Parathyroid adenoma (tissue), 2 donors: ENCODE data around the gene AHSG.

Source experiments
- H2AFZ ChIP-seq: fragments of 300-600 bp; sonication (generic); one replicate; pipeline ENCODE4 v1.7.0; 2017; ENCODE audit warnings: antibody characterized with exemption, mild to moderate bottlenecking
- H3K27ac ChIP-seq: fragments of 300-600 bp; sonication (generic); one replicate; pipeline ENCODE4 v1.7.0; 2017
- H3K27me3 ChIP-seq: fragments of 300-600 bp; sonication (generic); one replicate; pipeline ENCODE4 v1.7.0; 2017; ENCODE audit warnings: low read length; ENCODE audit not compliant: control insufficient read depth, insufficient read depth
- H3K36me3 ChIP-seq: fragments of 300-600 bp; sonication (generic); one replicate; pipeline ENCODE4 v1.7.0; 2017; ENCODE audit warnings: low read length; ENCODE audit not compliant: control insufficient read depth, insufficient read depth
- H3K4me1 ChIP-seq: fragments of 300-600 bp; sonication (generic); one replicate; pipeline ENCODE4 v1.7.0; 2017; ENCODE audit warnings: control low read depth
- H3K4me2 ChIP-seq: fragments of 300-600 bp; sonication (generic); one replicate; pipeline ENCODE4 v1.7.0; 2017; ENCODE audit warnings: low read length
- H3K4me3 ChIP-seq: fragments of 300-600 bp; sonication (generic); one replicate; pipeline ENCODE4 v1.7.0; 2017; ENCODE audit warnings: low read depth, low read length
- H3K79me2 ChIP-seq: fragments of 300-600 bp; sonication (generic); one replicate; pipeline ENCODE4 v1.7.0; 2017; ENCODE audit warnings: control low read depth
- H3K9ac ChIP-seq: fragments of 300-600 bp; sonication (generic); one replicate; pipeline ENCODE4 v1.7.0; 2017; ENCODE audit warnings: mild to moderate bottlenecking
- H3K9me3 ChIP-seq: fragments of 300-600 bp; sonication (generic); one replicate; pipeline ENCODE4 v1.7.0; 2017; ENCODE audit warnings: low read length; ENCODE audit not compliant: control insufficient read depth
- TF ChIP-seq, protein P1 (sequence below): fragments of 300-600 bp; sonication (generic); IDR thresholded peaks from one replicate; pipeline ENCODE4 v1.7.0; 2017; ENCODE audit warnings: antibody characterized with exemption, mild to moderate bottlenecking
- donor health status: primary hyperparathyroidism.

The AHSG gene

DNA sequence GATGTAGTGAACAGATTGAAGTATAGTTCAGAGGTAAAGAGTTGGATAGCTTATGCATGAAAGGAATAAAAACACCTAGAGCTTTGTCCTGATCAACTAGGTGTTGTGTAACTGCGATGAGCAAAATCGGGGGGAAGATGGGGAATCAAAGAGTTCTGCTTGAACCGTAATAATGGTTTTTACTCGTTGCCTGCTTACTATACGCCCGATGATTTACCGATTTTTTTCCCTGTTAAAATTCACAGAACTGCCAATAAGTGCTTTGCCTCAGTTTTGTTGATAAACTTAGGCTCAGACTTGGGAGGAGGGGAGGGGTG lies 43.1 kb upstream of the AHSG start:
- Histone ChIP-seq H2AFZ (peak overlapping the region; percentile 60), H3K27ac (peak overlapping the region; percentile 40), H3K79me2 (peaks cover 17% of the 10 kb centered on the region), H3K27me3 (no peaks in the 10 kb centered on the region), H3K4me1 (peaks cover 11% of the 10 kb centered on the region), H3K36me3 (no peaks in the 10 kb centered on the region), H3K4me2 (peak overlapping the region; percentile 71), H3K9ac (no peak overlapping the region), H3K9me3 (no peaks in the 10 kb centered on the region), H3K4me3 (peak overlapping the region; percentile 97)
- TF ChIP-seq, protein P1, sequence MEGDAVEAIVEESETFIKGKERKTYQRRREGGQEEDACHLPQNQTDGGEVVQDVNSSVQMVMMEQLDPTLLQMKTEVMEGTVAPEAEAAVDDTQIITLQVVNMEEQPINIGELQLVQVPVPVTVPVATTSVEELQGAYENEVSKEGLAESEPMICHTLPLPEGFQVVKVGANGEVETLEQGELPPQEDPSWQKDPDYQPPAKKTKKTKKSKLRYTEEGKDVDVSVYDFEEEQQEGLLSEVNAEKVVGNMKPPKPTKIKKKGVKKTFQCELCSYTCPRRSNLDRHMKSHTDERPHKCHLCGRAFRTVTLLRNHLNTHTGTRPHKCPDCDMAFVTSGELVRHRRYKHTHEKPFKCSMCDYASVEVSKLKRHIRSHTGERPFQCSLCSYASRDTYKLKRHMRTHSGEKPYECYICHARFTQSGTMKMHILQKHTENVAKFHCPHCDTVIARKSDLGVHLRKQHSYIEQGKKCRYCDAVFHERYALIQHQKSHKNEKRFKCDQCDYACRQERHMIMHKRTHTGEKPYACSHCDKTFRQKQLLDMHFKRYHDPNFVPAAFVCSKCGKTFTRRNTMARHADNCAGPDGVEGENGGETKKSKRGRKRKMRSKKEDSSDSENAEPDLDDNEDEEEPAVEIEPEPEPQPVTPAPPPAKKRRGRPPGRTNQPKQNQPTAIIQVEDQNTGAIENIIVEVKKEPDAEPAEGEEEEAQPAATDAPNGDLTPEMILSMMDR = no peak

DNA sequence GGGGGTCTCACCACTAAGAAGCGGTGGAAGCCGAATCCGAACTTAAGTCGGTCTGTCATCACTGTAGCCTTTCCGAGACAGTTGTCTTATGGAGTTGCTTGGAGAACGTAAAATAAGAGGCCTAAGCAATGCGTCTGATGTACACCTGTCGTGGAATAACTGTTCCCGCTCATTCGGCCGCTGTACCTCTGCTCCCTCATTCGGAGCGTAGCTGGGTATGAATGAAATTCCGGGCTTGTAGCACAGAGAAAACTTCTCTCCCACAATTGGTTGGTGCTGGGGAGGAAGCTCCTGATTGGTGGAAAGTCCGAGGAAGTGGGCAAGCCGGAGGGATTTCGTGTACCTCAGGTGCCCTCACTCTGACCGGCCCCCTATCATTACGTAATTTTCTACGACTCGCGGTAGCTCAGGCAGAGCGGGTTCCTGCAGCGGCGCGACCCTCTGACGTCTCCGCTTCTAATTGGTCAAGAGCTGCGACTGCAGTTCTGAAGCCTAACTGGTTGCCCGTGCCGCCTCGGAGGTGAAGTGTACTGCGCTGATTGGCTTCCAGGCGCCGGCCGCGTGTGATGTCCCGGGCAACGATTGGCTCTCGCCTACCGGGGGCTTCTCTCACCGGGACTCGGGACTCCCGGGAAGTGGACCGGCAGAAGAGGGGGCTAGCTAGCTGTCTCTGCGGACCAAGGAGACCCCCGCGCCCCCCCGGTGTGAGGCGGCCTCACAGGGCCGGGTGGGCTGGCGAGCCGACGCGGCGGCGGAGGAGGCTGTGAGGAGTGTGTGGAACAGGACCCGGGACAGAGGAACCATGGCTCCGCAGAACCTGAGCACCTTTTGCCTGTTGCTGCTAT lies 42.5 kb upstream of the AHSG start, which contains the start of gene DNAJB11:
DNAJB11 (plus strand) TSS at position 625 of the 845 bp plus-strand sequence; CDS start at position 803, 178 bp downstream.
- no peaks in the 10 kb centered on the region for H3K27me3 ChIP-seq
- peak within 1 kb of the TSS; percentile 78 for H3K4me2 ChIP-seq
- peak within 1 kb of the TSS; percentile 85 for H3K9ac ChIP-seq
- H3K4me1 ChIP-seq = peaks cover 11% of the 10 kb centered on the region
- peak within 1 kb of the TSS; percentile 97 for H3K4me3 ChIP-seq
- H3K36me3 ChIP-seq = no peaks in the 10 kb centered on the region
- peak within 1 kb of the TSS; percentile 99 for H2AFZ ChIP-seq
- no peaks in the 10 kb centered on the region for H3K9me3 ChIP-seq
- TF ChIP-seq, protein P1 = no peak
- peaks cover 17% of the 10 kb centered on the region for H3K79me2 ChIP-seq
- peak within 1 kb of the TSS; percentile 85 for H3K27ac ChIP-seq

DNA sequence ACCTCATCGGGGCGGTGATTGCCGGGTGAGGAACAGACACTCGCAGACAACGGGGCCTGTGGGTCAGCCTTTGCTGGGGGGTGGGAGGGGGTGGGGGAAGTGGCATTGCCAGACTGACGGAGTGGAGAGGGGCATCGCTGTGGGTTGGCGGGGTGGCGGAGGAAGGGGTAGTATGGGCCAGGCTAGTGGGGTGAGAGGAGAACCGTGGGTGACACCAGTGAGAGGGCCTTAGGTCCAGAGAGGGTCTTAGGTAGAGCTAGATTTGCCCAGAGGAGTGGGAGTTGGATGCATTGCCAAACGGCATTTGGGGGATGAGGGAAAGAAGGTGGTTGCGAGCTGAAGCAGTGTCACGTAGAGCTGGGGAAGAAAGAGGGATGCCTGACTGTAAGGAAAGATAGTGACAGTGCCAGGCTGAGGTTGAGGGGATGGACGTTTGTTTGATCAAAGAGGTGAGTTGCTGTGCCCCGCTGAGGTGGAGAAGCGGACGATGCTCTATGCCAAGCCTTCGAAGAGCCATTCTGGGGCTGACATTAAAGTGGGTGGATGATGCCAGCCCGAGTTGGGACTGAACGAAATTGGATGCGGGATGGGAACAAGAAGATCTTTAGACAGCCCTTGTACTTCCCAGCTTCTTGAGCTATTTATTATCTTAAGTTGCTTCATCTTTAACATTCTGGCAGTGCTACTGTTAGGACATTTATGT lies 41.8 kb upstream of the AHSG start:
- Histone ChIP-seq H3K36me3 (no peaks in the 10 kb centered on the region), H3K79me2 (peaks cover 16% of the 10 kb centered on the region), H3K27ac (peak overlapping the region; percentile 85), H3K4me2 (peak overlapping the region; percentile 78), H3K9me3 (no peaks in the 10 kb centered on the region), H2AFZ (peak overlapping the region; percentile 99), H3K27me3 (no peaks in the 10 kb centered on the region), H3K4me3 (peak overlapping the region; percentile 97), H3K4me1 (peaks cover 11% of the 10 kb centered on the region), H3K9ac (peak overlapping the region; percentile 85)
- TF ChIP-seq, protein P1 = no peak

DNA sequence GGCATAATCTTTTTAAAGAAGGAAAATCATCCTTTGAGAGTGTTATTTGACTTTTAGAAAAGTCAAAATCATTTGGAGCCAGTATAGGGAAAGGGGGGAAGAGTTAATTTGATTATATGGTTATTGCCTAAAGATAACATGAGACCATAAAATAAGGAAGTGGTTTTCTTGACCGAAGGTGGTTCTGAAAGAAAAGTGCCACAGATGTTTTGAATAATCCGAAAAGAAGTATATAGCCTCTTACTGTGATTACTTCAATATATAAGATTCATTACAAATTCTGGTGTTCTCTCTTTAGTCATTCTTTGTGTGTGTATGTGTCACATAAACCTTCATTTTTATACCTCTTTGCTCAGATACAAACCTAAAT lies 41.2 kb upstream of the AHSG start:
- Histone ChIP-seq H3K27me3 (no peaks in the 10 kb centered on the region), H2AFZ (no peak overlapping the region), H3K27ac (no peak overlapping the region), H3K4me3 (no peak overlapping the region), H3K36me3 (no peaks in the 10 kb centered on the region), H3K4me2 (peak overlapping the region; percentile 78), H3K9ac (no peak overlapping the region), H3K79me2 (peaks cover 12% of the 10 kb centered on the region), H3K9me3 (no peaks in the 10 kb centered on the region), H3K4me1 (peaks cover 6% of the 10 kb centered on the region)
- TF ChIP-seq, protein P1 = no peak
